ENCODE data around the gene IRF4.
"Not testable (repeated sequence)": the region's sequence is repeated elsewhere in the genome, so short reads cannot be mapped to it uniquely, and the experiment has no call there.

Gene IRF4

GRCh38 chr6:414447-414846, 22.9 kb downstream of the IRF4 start:
- ATAC-seq, result peak; percentile 63
- Mint-ChIP-seq H3K9me3 (peaks cover 24% of the 10 kb centered on the region), H3K4me1 (peaks cover 22% of the 10 kb centered on the region), H3K4me3 (no peak overlapping the region), H3K36me3 (ENCODE audit: low read depth) (peaks cover 47% of the 10 kb centered on the region), H3K27ac (peak overlapping the region; percentile 45), H3K27me3 (no peaks in the 10 kb centered on the region)
- no peak for DNase-seq

- ATAC-seq (no peak), DNase-seq (no peak)
- H3K27ac Mint-ChIP-seq, result peak overlapping the region; percentile 45
- H3K9me3 Mint-ChIP-seq, result peaks cover 24% of the 10 kb centered on the region
- no peak overlapping the region for H3K4me3 Mint-ChIP-seq
- H3K27me3 Mint-ChIP-seq, result no peaks in the 10 kb centered on the region
- peaks cover 21% of the 10 kb centered on the region for H3K4me1 Mint-ChIP-seq
- peaks cover 40% of the 10 kb centered on the region for H3K36me3 Mint-ChIP-seq (ENCODE audit: low read depth)
Measured at GRCh38 chr6:415087-415486, 23.5 kb downstream of the IRF4 start.

GRCh38 chr6:421211-421610, 29.7 kb downstream of the IRF4 start:
- Mint-ChIP-seq H3K4me3 (no peak overlapping the region), H3K36me3 (ENCODE audit: low read depth) (peaks cover 2% of the 10 kb centered on the region), H3K9me3 (peaks cover 4% of the 10 kb centered on the region), H3K4me1 (peaks cover 35% of the 10 kb centered on the region), H3K27ac (no peak overlapping the region), H3K27me3 (no peaks in the 10 kb centered on the region)
- ATAC-seq (no peak), DNase-seq (no peak)

GRCh38 chr6:422433-423054, 31.0 kb downstream of the IRF4 start:
- Mint-ChIP-seq H3K27me3 (no peaks in the 10 kb centered on the region), H3K4me1 (peaks cover 35% of the 10 kb centered on the region), H3K27ac (peak overlapping the region; percentile 85), H3K4me3 (peak overlapping the region; percentile 17), H3K36me3 (ENCODE audit: low read depth) (peaks cover 2% of the 10 kb centered on the region), H3K9me3 (no peaks in the 10 kb centered on the region)
- peak; percentile 99 for ATAC-seq
- peak; percentile 65 for DNase-seq

- DNase-seq, result no peak
- Mint-ChIP-seq H3K9me3 (no peaks in the 10 kb centered on the region), H3K4me1 (peaks cover 39% of the 10 kb centered on the region), H3K4me3 (peak overlapping the region; percentile 32), H3K27me3 (no peaks in the 10 kb centered on the region), H3K27ac (peak overlapping the region; percentile 85), H3K36me3 (ENCODE audit: low read depth) (peaks cover 2% of the 10 kb centered on the region)
- peak; percentile 6 for ATAC-seq
Measured at GRCh38 chr6:423055-423798, 31.7 kb downstream of the IRF4 start.

- peaks cover 2% of the 10 kb centered on the region for H3K36me3 Mint-ChIP-seq (ENCODE audit: low read depth)
- H3K27ac Mint-ChIP-seq, result no peak overlapping the region
- H3K4me3 Mint-ChIP-seq, result no peak overlapping the region
- peaks cover 44% of the 10 kb centered on the region for H3K4me1 Mint-ChIP-seq
- DNase-seq, result no peak
- ATAC-seq, result no peak
- H3K27me3 Mint-ChIP-seq, result no peaks in the 10 kb centered on the region
- no peaks in the 10 kb centered on the region for H3K9me3 Mint-ChIP-seq
Measured at GRCh38 chr6:423799-424345, 32.3 kb downstream of the IRF4 start.

- no peaks in the 10 kb centered on the region for H3K9me3 Mint-ChIP-seq
- H3K4me3 Mint-ChIP-seq, result no peak overlapping the region
- DNase-seq (no peak), ATAC-seq (no peak)
- H3K4me1 Mint-ChIP-seq, result peaks cover 48% of the 10 kb centered on the region
- H3K36me3 Mint-ChIP-seq (ENCODE audit: low read depth), result peaks cover 2% of the 10 kb centered on the region
- H3K27me3 Mint-ChIP-seq, result no peaks in the 10 kb centered on the region
- H3K27ac Mint-ChIP-seq, result no peak overlapping the region
Measured at GRCh38 chr6:424741-425417, 33.3 kb downstream of the IRF4 start.

GRCh38 chr6:425418-425788, 33.9 kb downstream of the IRF4 start:
- not testable (repeated sequence) for H3K4me3 Mint-ChIP-seq; ATAC-seq; H3K27ac Mint-ChIP-seq; H3K27me3 Mint-ChIP-seq; H3K9me3 Mint-ChIP-seq; DNase-seq; H3K36me3 Mint-ChIP-seq (ENCODE audit: low read depth)
- peaks cover 48% of the 10 kb centered on the region for H3K4me1 Mint-ChIP-seq

- not testable (repeated sequence) for H3K4me3 Mint-ChIP-seq; DNase-seq; ATAC-seq; H3K9me3 Mint-ChIP-seq; H3K27ac Mint-ChIP-seq; H3K27me3 Mint-ChIP-seq; H3K36me3 Mint-ChIP-seq (ENCODE audit: low read depth)
- H3K4me1 Mint-ChIP-seq, result peaks cover 51% of the 10 kb centered on the region
Measured at GRCh38 chr6:426198-426738, 34.7 kb downstream of the IRF4 start.

GRCh38 chr6:428047-428603, 36.6 kb downstream of the IRF4 start:
- no peaks in the 10 kb centered on the region for H3K36me3 Mint-ChIP-seq (ENCODE audit: low read depth)
- no peak overlapping the region for H3K4me3 Mint-ChIP-seq
- H3K27me3 Mint-ChIP-seq, result no peaks in the 10 kb centered on the region
- H3K4me1 Mint-ChIP-seq, result peaks cover 60% of the 10 kb centered on the region
- H3K9me3 Mint-ChIP-seq, result no peaks in the 10 kb centered on the region
- no peak overlapping the region for H3K27ac Mint-ChIP-seq
- no peak for ATAC-seq
- no peak for DNase-seq

GRCh38 chr6:429515-430121, 38.1 kb downstream of the IRF4 start:
- H3K27me3 Mint-ChIP-seq, result no peaks in the 10 kb centered on the region
- H3K4me3 Mint-ChIP-seq, result peak overlapping the region; percentile 2
- peak overlapping the region; percentile 70 for H3K27ac Mint-ChIP-seq
- no peaks in the 10 kb centered on the region for H3K36me3 Mint-ChIP-seq (ENCODE audit: low read depth)
- DNase-seq (no peak), ATAC-seq (peak; percentile 7)
- H3K4me1 Mint-ChIP-seq, result peaks cover 64% of the 10 kb centered on the region
- H3K9me3 Mint-ChIP-seq, result no peaks in the 10 kb centered on the region

- Mint-ChIP-seq H3K4me3 (no peak overlapping the region), H3K9me3 (no peaks in the 10 kb centered on the region), H3K36me3 (ENCODE audit: low read depth) (no peaks in the 10 kb centered on the region), H3K4me1 (peaks cover 70% of the 10 kb centered on the region), H3K27ac (peak overlapping the region; percentile 75), H3K27me3 (no peaks in the 10 kb centered on the region)
- DNase-seq (no peak), ATAC-seq (peak; percentile 47)
Measured at GRCh38 chr6:431504-431903, 40.0 kb downstream of the IRF4 start.

- H3K27me3 Mint-ChIP-seq, result no peaks in the 10 kb centered on the region
- no peaks in the 10 kb centered on the region for H3K36me3 Mint-ChIP-seq (ENCODE audit: low read depth)
- DNase-seq, result peak; percentile 65
- peak; percentile 74 for ATAC-seq
- peak overlapping the region; percentile 75 for H3K27ac Mint-ChIP-seq
- H3K4me3 Mint-ChIP-seq, result peak overlapping the region; percentile 53
- H3K4me1 Mint-ChIP-seq, result peaks cover 72% of the 10 kb centered on the region
- H3K9me3 Mint-ChIP-seq, result no peaks in the 10 kb centered on the region
Measured at GRCh38 chr6:431986-432385, 40.4 kb downstream of the IRF4 start.

- Mint-ChIP-seq H3K4me3 (no peak overlapping the region), H3K27me3 (no peaks in the 10 kb centered on the region), H3K9me3 (no peaks in the 10 kb centered on the region), H3K36me3 (ENCODE audit: low read depth) (no peaks in the 10 kb centered on the region), H3K27ac (peak overlapping the region; percentile 52), H3K4me1 (peaks cover 65% of the 10 kb centered on the region)
- ATAC-seq, result no peak
- DNase-seq, result no peak
Measured at GRCh38 chr6:434051-434705, 42.6 kb downstream of the IRF4 start.
